HUES48 (cell line): ENCODE data around the gene USP13.

Source experiments
- H3K27ac ChIP-seq: one replicate; pipeline ENCODE4 v1.7.0; 2013; ENCODE audit warnings: low read depth, low read length, inconsistent platforms
- H3K27me3 ChIP-seq: 2 replicates; pipeline ENCODE4 v1.6.1; 2013; ENCODE audit warnings: mild to moderate bottlenecking, low read length; ENCODE audit not compliant: control insufficient read depth, insufficient read depth
- H3K36me3 ChIP-seq: 2 replicates; pipeline ENCODE4 v1.6.1; 2013; ENCODE audit warnings: low read length; ENCODE audit not compliant: control insufficient read depth, insufficient read depth
- H3K4me1 ChIP-seq: 2 replicates; pipeline ENCODE4 v1.6.1; 2013; ENCODE audit warnings: mild to moderate bottlenecking, low read length; ENCODE audit not compliant: control insufficient read depth, insufficient read depth
- H3K4me3 ChIP-seq: 2 replicates; pipeline ENCODE4 v1.5.1; 2013; ENCODE audit warnings: mild to moderate bottlenecking, low read depth, low read length
- H3K9ac ChIP-seq: 2 replicates; pipeline ENCODE4 v1.6.1; 2013; ENCODE audit warnings: mild to moderate bottlenecking, low read depth, low read length, moderate library complexity
- H3K9me3 ChIP-seq: 2 replicates; pipeline ENCODE4 v1.6.1; 2013; ENCODE audit warnings: low read length; ENCODE audit not compliant: control insufficient read depth, insufficient read depth

Gene USP13

DNA sequence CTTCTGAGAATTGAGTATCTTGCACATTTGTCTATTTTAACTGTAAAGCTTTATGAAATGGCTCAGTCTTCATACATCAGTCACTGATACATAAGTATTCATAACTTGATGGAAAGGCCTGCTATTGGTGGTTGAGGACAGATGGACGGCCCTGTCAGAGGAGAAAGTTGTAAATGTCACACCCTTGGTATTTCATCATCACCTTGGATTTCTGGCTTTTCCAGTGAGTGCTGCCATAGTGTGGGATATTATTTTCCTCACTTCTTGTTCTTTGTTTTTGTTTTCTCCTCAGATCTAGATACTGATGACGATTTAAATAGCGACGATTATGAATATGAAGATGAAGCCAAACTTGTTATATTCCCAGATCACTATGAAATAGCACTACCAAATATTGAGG is 47.9 kb downstream of the USP13 start:
- H3K27me3 ChIP-seq = no peaks in the 10 kb centered on the region
- peak overlapping the region; percentile 80 for H3K27ac ChIP-seq
- peaks cover 33% of the 10 kb centered on the region for H3K4me1 ChIP-seq
- no peaks in the 10 kb centered on the region for H3K9me3 ChIP-seq
- H3K4me3 ChIP-seq = no peak overlapping the region
- no peaks in the 10 kb centered on the region for H3K36me3 ChIP-seq
- H3K9ac ChIP-seq = no peak overlapping the region

DNA sequence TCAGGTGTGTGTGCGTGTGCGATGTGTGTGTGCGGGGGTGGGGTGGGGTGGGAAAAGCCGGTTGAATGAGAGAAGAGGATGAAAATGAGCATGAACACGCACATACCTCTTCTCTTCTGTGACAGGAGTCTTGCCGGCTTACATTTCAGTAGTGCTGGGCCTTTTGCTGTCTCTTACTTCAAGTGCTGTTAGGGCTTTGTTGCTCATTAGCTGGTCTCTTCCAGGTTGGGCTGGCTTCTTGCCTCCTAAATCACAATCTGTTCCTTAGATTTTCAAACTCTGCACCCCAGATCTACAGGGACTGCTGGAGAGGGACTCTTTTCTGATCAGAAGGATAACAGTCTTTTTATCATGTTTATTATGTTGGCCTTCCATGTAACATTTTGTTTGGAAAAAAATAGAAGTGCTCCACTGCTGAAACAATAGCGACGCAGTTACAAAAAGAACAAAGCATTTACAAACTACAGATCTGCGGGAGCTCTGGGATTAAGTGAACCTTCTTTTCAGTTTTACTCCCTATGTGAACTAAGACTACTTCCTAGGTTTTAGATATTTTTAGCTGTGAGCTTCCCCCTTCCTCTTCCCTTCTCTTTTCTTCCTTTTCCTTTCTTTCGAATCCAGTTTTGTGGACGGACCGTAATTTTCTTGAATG is 48.5 kb downstream of the USP13 start:
- Histone ChIP-seq H3K4me1 (peaks cover 31% of the 10 kb centered on the region), H3K4me3 (0 out of 2 replicates have a peak overlapping the region, but pooled peaks have one; percentile 6), H3K9me3 (no peaks in the 10 kb centered on the region), H3K9ac (peak overlapping the region; percentile 12; the same call in 1 of the 2 replicates), H3K27me3 (no peaks in the 10 kb centered on the region), H3K36me3 (no peaks in the 10 kb centered on the region), H3K27ac (peak overlapping the region; percentile 80)

DNA sequence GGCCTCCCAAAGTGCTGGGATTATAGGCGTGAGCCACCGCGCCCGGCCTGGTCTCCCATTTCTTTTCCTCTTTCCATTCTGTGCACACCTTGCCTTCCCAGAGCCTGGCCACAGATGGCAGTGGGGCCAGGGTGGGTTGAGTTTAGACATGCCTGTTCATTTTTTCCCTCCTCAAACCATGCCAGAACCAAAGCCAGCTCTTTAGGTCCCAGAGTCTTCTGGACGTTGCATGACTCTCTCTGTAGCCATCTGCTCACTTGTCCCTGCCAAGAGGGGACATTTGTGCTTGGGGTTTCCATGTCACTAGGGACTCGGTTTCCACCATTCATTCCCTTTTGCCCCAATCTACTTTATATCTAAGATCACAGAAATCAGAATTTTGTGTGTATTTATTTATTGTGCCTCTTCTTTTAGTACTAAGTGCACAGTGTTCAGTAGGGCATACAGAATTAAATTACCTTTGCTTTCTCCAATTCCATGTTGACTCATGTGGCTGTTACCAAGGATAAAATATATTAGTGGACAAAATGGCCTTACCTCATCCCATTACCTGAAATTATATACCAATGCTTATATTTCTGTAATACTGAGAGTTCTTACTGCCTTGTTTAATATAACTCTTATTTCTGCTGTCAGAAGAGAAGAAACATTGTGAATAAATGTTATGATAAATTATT is 49.6 kb downstream of the USP13 start:
- peaks cover 31% of the 10 kb centered on the region for H3K4me1 ChIP-seq
- H3K36me3 ChIP-seq = peaks cover under 1% of the 10 kb centered on the region
- no peak overlapping the region for H3K9ac ChIP-seq
- no peaks in the 10 kb centered on the region for H3K9me3 ChIP-seq
- no peak overlapping the region for H3K4me3 ChIP-seq
- no peak overlapping the region for H3K27ac ChIP-seq
- H3K27me3 ChIP-seq = no peaks in the 10 kb centered on the region

DNA sequence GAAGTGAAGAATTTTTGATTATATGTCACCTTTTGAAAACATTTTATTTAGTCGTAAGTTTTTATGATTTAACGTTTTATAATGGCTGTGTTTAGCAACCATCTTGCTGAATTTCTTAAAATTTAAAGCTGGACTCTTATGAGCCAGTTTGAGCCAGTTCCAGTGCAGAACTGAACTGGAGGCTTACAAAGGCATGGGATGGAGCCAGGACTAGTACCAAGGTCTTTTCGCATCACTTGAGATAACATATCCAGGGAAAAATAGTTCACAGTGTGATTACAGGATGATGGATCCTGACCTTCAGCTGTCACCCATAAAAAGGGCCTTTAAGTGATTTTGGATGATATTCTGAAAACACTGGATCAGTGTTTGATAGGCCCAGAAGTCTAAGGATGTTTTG is 51.0 kb downstream of the USP13 start:
- Histone ChIP-seq H3K9me3 (no peaks in the 10 kb centered on the region), H3K27ac (no peak overlapping the region), H3K9ac (no peak overlapping the region), H3K4me3 (no peak overlapping the region), H3K4me1 (peaks cover 28% of the 10 kb centered on the region), H3K36me3 (peaks cover 5% of the 10 kb centered on the region), H3K27me3 (no peaks in the 10 kb centered on the region)

DNA sequence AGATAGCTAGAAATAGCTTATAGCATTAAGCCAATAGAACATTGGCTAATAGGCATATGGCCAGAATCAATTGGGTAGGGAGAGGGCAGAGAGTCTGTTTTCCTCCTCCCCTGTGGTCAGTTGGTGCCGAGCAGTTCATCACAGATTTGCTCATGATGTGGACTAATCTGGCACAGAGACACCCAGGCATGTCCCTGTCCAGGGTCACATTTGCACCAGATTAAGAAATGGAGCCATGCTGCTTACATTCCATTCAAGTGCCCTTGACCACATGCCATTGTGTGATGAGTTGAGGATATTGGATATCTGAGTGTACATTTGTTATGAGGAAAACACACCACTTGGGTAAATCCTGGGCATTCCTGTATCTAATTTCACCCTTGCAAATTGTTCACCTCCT is 53.4 kb downstream of the USP13 start:
- no peaks in the 10 kb centered on the region for H3K9me3 ChIP-seq
- no peaks in the 10 kb centered on the region for H3K27me3 ChIP-seq
- H3K4me3 ChIP-seq = no peak overlapping the region
- peaks cover 38% of the 10 kb centered on the region for H3K4me1 ChIP-seq
- H3K9ac ChIP-seq = no peak overlapping the region
- H3K36me3 ChIP-seq = peaks cover 9% of the 10 kb centered on the region
- H3K27ac ChIP-seq = no peak overlapping the region

DNA sequence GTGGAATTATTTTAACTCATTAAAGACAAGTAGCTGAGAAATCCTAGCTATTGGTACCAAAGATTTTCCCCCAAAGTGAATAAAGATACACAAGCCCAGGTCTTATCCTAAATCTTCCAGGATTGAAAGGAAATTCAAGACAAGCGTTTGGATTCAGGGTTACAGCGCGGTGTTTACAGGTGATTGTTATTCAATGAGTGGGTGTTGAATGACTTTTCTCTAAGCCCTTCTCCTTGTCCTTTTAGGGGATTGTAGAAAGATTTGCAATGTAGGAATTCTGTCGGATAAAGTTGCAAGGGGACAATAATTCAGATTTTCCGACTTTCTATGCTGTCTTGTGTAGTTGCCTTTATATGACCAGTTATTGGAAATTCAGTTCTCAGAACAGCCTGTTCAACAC is 57.2 kb downstream of the USP13 start:
- H3K4me3 ChIP-seq = peak overlapping the region; percentile 14
- peaks cover 14% of the 10 kb centered on the region for H3K36me3 ChIP-seq
- H3K27me3 ChIP-seq = no peaks in the 10 kb centered on the region
- H3K4me1 ChIP-seq = peaks cover 49% of the 10 kb centered on the region
- H3K27ac ChIP-seq = peak overlapping the region; percentile 85
- H3K9me3 ChIP-seq = no peaks in the 10 kb centered on the region
- peak overlapping the region; percentile 45; the same call in 1 of the 2 replicates for H3K9ac ChIP-seq

DNA sequence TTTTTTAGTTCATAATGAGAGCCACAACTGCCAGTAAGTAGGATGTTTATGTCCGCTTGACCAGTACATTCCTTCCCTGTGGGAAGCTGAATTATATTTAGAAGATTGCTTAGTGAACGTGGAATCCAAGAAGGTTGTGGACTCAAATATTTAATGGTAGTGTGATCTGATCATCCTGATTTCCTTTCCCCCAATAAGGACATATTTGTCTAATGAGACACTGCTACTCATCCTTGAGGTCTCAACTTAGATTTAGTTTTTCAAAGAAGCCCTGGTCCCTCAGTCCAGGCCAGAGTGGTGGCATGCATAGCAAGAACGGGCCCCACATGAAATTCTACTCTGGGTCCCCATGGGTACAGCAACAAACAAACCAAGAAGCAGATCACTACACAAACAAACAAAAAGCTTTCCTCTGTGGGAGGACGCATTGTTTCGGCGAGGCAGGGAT is 60.8 kb downstream of the USP13 start:
- Histone ChIP-seq H3K9ac (no peak overlapping the region), H3K9me3 (no peaks in the 10 kb centered on the region), H3K4me3 (no peak overlapping the region), H3K4me1 (peaks cover 49% of the 10 kb centered on the region), H3K27ac (no peak overlapping the region), H3K36me3 (peaks cover 10% of the 10 kb centered on the region), H3K27me3 (no peaks in the 10 kb centered on the region)

DNA sequence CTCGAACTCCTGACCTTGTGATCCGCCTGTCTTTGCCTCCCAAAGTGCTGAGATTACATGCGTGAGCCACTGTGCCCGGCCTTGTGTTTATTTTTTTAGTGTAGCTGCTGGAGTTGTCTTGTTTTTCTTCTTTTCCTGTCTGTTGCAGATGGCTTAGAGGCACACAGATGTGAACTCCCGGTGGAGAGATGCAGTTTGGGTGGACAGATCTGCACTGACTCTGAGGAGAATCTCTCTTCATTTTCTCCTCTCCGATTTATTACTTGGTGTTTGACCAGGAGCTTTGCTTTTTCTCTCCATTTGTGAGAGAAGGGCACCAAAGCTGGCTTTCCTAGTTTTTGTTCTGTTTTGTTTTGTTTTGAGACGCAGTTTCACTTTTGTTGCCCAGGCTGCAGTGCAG is 62.7 kb downstream of the USP13 start:
- Histone ChIP-seq H3K27ac (no peak overlapping the region), H3K4me1 (peaks cover 44% of the 10 kb centered on the region), H3K27me3 (no peaks in the 10 kb centered on the region), H3K9me3 (no peaks in the 10 kb centered on the region), H3K9ac (no peak overlapping the region), H3K4me3 (no peak overlapping the region), H3K36me3 (peaks cover 8% of the 10 kb centered on the region)

DNA sequence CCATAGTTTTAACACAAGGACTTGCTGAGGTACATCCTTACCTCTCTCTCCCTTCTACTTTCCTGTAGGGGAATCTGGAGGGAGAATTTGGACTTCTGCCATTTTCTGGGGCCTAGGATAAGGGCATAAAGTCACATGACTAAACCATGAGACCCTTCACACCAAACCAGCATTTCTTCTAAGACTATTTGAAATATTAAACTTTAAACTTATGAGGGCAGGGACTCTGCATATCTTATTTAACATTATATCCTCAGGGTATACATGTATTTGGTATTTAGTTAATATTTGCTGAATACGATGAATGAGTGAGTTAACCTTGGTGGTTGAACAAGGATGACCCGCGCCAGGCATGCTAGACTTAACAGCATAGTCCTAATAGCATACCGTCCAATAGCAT is 63.4 kb downstream of the USP13 start:
- H3K4me1 ChIP-seq = peaks cover 39% of the 10 kb centered on the region
- H3K9me3 ChIP-seq = no peaks in the 10 kb centered on the region
- H3K27ac ChIP-seq = no peak overlapping the region
- H3K4me3 ChIP-seq = no peak overlapping the region
- peaks cover 8% of the 10 kb centered on the region for H3K36me3 ChIP-seq
- no peaks in the 10 kb centered on the region for H3K27me3 ChIP-seq
- H3K9ac ChIP-seq = no peak overlapping the region

DNA sequence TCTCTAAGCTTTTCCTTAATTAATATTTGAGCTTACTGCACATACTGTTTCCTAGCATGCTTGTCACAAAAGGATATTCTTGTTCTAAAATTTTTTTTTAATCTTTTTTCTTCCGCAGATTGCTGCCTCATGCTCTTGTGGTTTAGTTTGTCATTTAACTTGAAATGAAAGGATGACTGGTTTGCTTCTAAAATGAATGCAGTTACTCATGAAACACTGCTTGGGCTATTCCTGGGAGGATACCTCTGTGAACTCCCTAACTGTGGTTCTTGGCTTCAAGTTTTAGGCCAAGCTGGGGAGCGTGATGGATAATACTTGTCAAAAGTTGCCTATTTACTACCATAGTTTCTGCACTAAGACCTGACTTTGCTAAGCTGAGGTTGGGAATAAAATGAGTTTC is 64.0 kb downstream of the USP13 start:
- Histone ChIP-seq H3K36me3 (peaks cover 8% of the 10 kb centered on the region), H3K9me3 (no peaks in the 10 kb centered on the region), H3K4me1 (peaks cover 35% of the 10 kb centered on the region), H3K27ac (no peak overlapping the region), H3K4me3 (no peak overlapping the region), H3K27me3 (no peaks in the 10 kb centered on the region), H3K9ac (no peak overlapping the region)

DNA sequence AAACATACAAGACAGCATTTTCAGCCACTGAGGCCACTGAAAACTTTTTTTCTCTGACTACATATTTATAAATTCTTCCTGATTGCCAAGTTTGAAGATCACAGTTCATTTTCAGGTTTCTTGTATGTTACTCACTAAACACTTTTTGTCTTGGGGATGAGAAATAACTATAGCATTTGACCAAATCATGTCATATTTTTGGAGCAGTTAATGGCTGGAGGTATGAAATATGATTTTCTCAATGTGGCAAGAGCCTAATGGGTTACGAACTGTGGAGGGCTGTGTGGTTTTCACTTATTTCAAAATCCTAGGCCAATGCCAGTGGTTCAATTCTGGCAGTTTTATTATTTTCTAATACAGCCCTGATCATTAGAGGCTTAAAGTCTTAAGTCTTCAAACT is 64.4 kb downstream of the USP13 start:
- Histone ChIP-seq H3K9ac (no peak overlapping the region), H3K9me3 (no peaks in the 10 kb centered on the region), H3K27ac (no peak overlapping the region), H3K4me3 (no peak overlapping the region), H3K27me3 (no peaks in the 10 kb centered on the region), H3K4me1 (peaks cover 31% of the 10 kb centered on the region), H3K36me3 (peaks cover 11% of the 10 kb centered on the region)
